Measurements from ENCODE around the gene UBR3. TPM values are rescaled to one million over a fixed set of nuclear protein-coding genes. Genes with fewer than 3 reads are reported as not detected.

The UBR3 gene
- total RNA-seq, 6 experiments from 2014 or later = 25.3 to 37.3 (median 29.9) TPM

DNA sequence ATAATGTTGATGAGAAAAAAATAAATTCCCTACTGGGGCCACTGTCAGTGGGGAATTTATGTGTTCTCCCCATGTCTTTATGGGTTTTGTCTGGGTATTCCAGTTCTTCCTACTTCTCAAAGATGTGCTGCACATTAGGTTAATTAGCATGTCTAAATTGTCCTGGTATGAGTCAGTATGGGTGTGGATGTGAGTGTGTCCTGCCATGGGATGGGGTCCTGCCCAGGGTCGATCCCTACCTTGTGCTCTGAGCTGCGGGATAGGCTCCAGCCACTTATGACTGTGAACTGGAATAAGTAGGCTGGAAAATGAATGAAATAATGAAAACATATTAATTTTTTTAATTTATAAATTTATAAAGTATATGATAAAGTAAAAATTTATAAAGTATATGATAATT lies 167.5 kb downstream of the UBR3 start:
- intact Hi-C loops (cut with DNase I) = no loop called here
- H3K27ac ChIP-seq = no peak overlapping the region
- 100% methylated on average over 2 of the region's 2 CpGs for WGBS (ENCODE audit: insufficient coverage, low coverage, low lambda C conversion rate, missing lambda C conversion rate)
- H3K4me1 ChIP-seq = no peaks in the 10 kb centered on the region
- no peaks in the 10 kb centered on the region for H3K27me3 ChIP-seq
- H3K9me3 ChIP-seq = peaks cover 0 to 10% (median 0%) of the 10 kb centered on the region in 4 donors
- H3K4me3 ChIP-seq = no peak overlapping the region
- DNase-seq = no peak
- peaks cover 0 to 5% (median 2%) of the 10 kb centered on the region in 4 donors for H3K36me3 ChIP-seq
- TF ChIP-seq POLR2A (IDR thresholded peaks at IDR 0.05) = no peak
- no peak for TF ChIP-seq CTCF (IDR thresholded peaks at IDR 0.05)
- no peak for ATAC-seq

GRCh38 chr2:169997140-169997887 lies 170.1 kb downstream of the UBR3 start:
- ATAC-seq (no peak), DNase-seq (no peak)
- H3K36me3 ChIP-seq = peaks cover 0 to 8% (median 3%) of the 10 kb centered on the region in 4 donors
- intact Hi-C loops (cut with DNase I) = no loop called here
- H3K9me3 ChIP-seq = peaks cover 0 to 10% (median 0%) of the 10 kb centered on the region in 4 donors
- 87% methylated on average over 4 of the region's 9 CpGs for WGBS (ENCODE audit: insufficient coverage, low coverage, low lambda C conversion rate, missing lambda C conversion rate)
- no peak overlapping the region for H3K4me3 ChIP-seq
- H3K27me3 ChIP-seq = no peaks in the 10 kb centered on the region
- H3K27ac ChIP-seq = no peak overlapping the region
- TF ChIP-seq POLR2A (IDR thresholded peaks at IDR 0.05) = no peak
- no peak for TF ChIP-seq CTCF (IDR thresholded peaks at IDR 0.05)
- H3K4me1 ChIP-seq = no peaks in the 10 kb centered on the region

DNA sequence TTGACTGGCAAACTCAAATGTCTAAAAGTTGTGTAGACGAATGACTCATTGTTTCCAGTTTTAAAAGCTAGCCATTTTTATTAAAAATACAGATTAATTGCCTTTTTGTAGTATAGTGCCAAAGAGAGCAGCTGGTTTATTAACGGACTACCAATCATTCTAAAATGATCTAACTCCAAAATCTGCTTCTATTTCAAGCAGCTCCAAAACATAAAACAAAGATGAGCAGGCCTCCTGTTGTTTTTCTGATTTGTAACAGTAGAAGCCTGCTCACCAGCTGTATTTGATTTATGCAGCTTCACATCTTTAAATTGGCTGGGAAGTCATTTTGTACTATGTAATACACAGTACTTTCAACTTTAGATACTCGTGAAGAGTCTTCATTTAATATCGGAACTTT lies 171.8 kb downstream of the UBR3 start:
- Histone ChIP-seq H3K36me3 (peaks cover 0 to 11% (median 5%) of the 10 kb centered on the region in 4 donors), H3K4me1 (no peaks in the 10 kb centered on the region), H3K9me3 (peaks cover 0 to 10% (median 0%) of the 10 kb centered on the region in 4 donors), H3K4me3 (no peak overlapping the region), H3K27ac (no peak overlapping the region), H3K27me3 (no peaks in the 10 kb centered on the region)
- intact Hi-C loops (cut with DNase I) = no loop called here
- no peak for ATAC-seq
- no peak for DNase-seq
- 96% methylated on average over 4 of the region's 4 CpGs for WGBS (ENCODE audit: insufficient coverage, low coverage, low lambda C conversion rate, missing lambda C conversion rate)
- TF ChIP-seq CTCF (IDR thresholded peaks at IDR 0.05) = no peak
- no peak for TF ChIP-seq POLR2A (IDR thresholded peaks at IDR 0.05)

- no peak overlapping the region for H3K27ac ChIP-seq
- peaks cover 0 to 6% (median 0%) of the 10 kb centered on the region in 4 donors for H3K4me1 ChIP-seq
- no peak for ATAC-seq
- intact Hi-C loops (cut with DNase I) = no loop called here
- no peak overlapping the region for H3K4me3 ChIP-seq
- peaks cover 0 to 11% (median 3%) of the 10 kb centered on the region in 4 donors for H3K36me3 ChIP-seq
- no peak for DNase-seq
- no peaks in the 10 kb centered on the region for H3K27me3 ChIP-seq
- WGBS (ENCODE audit: insufficient coverage, low coverage, low lambda C conversion rate, missing lambda C conversion rate) = 91% methylated on average over 1 of the region's 1 CpG
- TF ChIP-seq CTCF (IDR thresholded peaks at IDR 0.05) (no peak), POLR2A (IDR thresholded peaks at IDR 0.05) (no peak)
- peaks cover 0 to 8% (median 0%) of the 10 kb centered on the region in 4 donors for H3K9me3 ChIP-seq
Measured at GRCh38 chr2:170002096-170002495, 174.8 kb downstream of the UBR3 start.

Measured in right lobe of liver (tissue), 6 donors.